Pancreas (tissue), 10 donors: Measurements from ENCODE around the gene PUS3. TPM values are rescaled to one million over a fixed set of nuclear protein-coding genes. Genes with fewer than 3 reads are reported as not detected.

Experiments used
- ATAC-seq, 4 donors: fragments of 200-7000 bp; cut with Tn5 transposase; one replicate each; pipeline versions ENCODE4 v1.8.0 to v1.9.1; 2020; ENCODE audit warnings: mild to moderate bottlenecking in 4 of 4, moderate library complexity in 4 of 4
- DNase-seq, 6 donors: peaks; one replicate each; pipeline ENCODE4 v3.0.0-alpha.2; 2020
- FAIRE-seq: peaks from 2 replicates; lab custom pipeline; 2012; peaks lifted over from hg19 to GRCh38; lab: Jason Lieb, UNC
- H3K27ac ChIP-seq, 4 donors: fragments of 200-600 bp; sonication (generic); 1 replicate in 3 of 4; 2 replicates in 1 of 4; pipeline versions ENCODE4 v1.5.0 to v1.8.0; 2020
- H3K27me3 ChIP-seq, 4 donors: fragments of 200-600 bp; one replicate each; pipeline ENCODE4 v1.8.0; 2021
- H3K36me3 ChIP-seq, 3 donors: fragments of 200-600 bp; sonication (generic) in 1 of 3; one replicate each; pipeline versions ENCODE4 v1.5.0 to v1.8.0; 2020 to 2021
- H3K4me1 ChIP-seq, 3 donors: fragments of 200-600 bp; one replicate each; pipeline ENCODE4 v1.8.0; 2021
- H3K4me3 ChIP-seq, 4 donors: fragments of 200-600 bp; sonication (generic) in 2 of 4; one replicate each; pipeline versions ENCODE4 v1.5.0 to v1.8.0; 2020 to 2021
- H3K9me3 ChIP-seq, 4 donors: fragments of 200-600 bp; one replicate each; pipeline ENCODE4 v1.8.0; 2021
- CTCF ChIP-seq, 4 donors: fragments of 200-600 bp; sonication (generic) in 3 of 4; IDR thresholded peaks; one replicate each; pipeline versions ENCODE4 v1.5.0 to v1.8.0; 2021; ENCODE audit warnings: antibody characterized with exemption in 4 of 4
- WGBS, 2 donors: extraction: QIAGEN DNeasy Blood & Tissue Kit; methylation state at CpG; one replicate each; pipeline ENCODE4 v1.1.7; 2013; 5-methylcytosine and 5-hydroxymethylcytosine counted together
- intact Hi-C, 3 donors: fragments of 100-400 bp; cut with DNase I; formaldehyde crosslinking; loops; one replicate each; pipeline versions ENCODE4 v1.11.1 to v1.14.2; 2022
- polyA plus RNA-seq, 2 donors: library from polyadenylated mRNA; stranded (reverse); fragments of 200-250 nt; gene quantifications; one replicate each; pipeline ENCODE4 v1.2.3, GENCODE V29; 2013
- total RNA-seq, 6 donors: library from RNA; stranded (reverse); fragmentation: NEBNext Ultra II Directional in 4 of 6; extraction: Animal tissue kit (Norgen Biotek cat#: 25700) in 4 of 6; gene quantifications; one replicate each; pipeline versions ENCODE4 v1.2.1 to v1.2.4, GENCODE V29; 2021 to 2023
- donor health status: healthy with polysubstance abuse.
- donor health status: DM: no; HTN: no; CAD: no; lungs with moderate emphysema.
- donor health status: DM: no; HTN: no; CAD: no.
- donor health status: control.
- donor health status: control.
- donor health status: Bipolar disorder and iron deficiency.
- donor health status: DM: yes; HTN: yes; CAD: no.
- donor health status: DM: no; HTN: no; CAD: no.
- donor health status: DM: no; HTN: no; CAD: no.
- donor health status: DM: yes; HTN: yes; CAD: no.

The PUS3 gene
- total and polyA plus RNA-seq, 8 donors, result 8.9 to 17.9 (median 10.5) TPM

DNA sequence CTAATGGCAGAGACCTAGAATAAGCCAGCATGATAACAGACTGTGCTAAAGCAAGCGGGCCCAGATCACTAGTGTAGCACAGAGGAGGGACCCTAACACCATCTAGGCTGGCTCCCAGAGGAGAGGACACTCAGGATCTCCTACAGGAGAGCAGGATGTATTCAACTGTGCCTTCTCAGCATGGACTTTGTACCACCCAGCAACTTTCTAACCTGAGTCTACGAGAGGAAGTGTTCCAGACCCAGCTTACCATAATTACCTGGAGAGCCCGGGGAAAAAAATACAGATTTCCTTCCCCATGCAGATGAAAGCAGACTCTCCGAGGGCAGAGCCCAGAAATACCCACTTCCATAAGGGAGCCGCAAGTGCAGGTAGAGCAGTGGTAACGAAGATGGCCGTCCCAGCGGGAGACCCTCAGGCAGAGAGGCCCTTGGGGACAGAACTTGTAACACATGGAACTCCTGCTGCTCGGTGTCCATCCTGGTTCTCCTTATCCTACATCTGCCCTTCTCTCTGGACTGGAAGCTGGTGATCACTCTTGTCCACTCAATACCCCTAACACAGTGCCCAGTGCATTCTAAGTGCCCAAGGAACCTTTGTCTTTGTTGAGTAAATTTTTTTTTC lies 21.5 kb upstream of the PUS3 start:
- WGBS, 2 donors, result 68 to 82% methylated on average over 9 of the region's 9 CpGs
- DNase-seq (no peak), FAIRE-seq (no peak)

DNA sequence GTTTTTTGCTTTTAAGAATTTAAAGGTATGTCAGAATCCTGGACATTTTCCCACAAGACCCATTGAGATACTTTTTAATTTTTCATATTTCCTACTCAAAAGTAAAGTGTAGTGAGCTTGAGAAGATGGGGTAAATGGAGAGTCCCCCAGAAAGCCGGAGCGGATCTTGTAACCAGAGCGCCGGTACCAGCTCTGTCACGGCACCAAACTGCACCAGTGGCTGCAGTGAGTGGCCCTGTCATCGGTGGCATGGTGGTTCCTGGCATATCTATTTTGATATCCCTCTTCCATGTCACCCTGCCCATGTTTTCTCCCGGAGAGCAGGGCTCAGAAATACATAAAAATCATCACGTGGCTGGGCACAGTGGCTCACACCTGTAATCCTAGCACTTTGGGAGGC lies 20.6 kb upstream of the PUS3 start:
- Histone ChIP-seq H3K27ac (no peak overlapping the region), H3K4me3 (no peak overlapping the region), H3K36me3 (no peaks in the 10 kb centered on the region), H3K27me3 (no peaks in the 10 kb centered on the region), H3K9me3 (no peaks in the 10 kb centered on the region), H3K4me1 (peaks cover 0 to 8% (median 0%) of the 10 kb centered on the region in 3 donors)
- no peak for ATAC-seq
- intact Hi-C loops, result loop anchor here (5.0 to 10.0 kb wide), 2 partner anchors 261 to 269 kb away; no protein-coding TSS in a partner anchor
- no peak for TF ChIP-seq CTCF (IDR thresholded peaks at IDR 0.05)
- DNase-seq, result no peak
- FAIRE-seq, result no peak
- WGBS, 2 donors, result 75 to 86% methylated on average over 8 of the region's 8 CpGs

More for the DNA sequence above, 21.5 kb upstream of the PUS3 start:
- no peaks in the 10 kb centered on the region for H3K9me3 ChIP-seq
- H3K27me3 ChIP-seq, result no peaks in the 10 kb centered on the region
- peaks cover 0 to 8% (median 0%) of the 10 kb centered on the region in 3 donors for H3K4me1 ChIP-seq
- no peak for ATAC-seq
- intact Hi-C loops, result loop anchor here (5.0 to 10.0 kb wide), 2 partner anchors 260 to 268 kb away; no protein-coding TSS in a partner anchor
- H3K27ac ChIP-seq, result no peak overlapping the region
- TF ChIP-seq CTCF (IDR thresholded peaks at IDR 0.05), result no peak
- no peaks in the 10 kb centered on the region for H3K36me3 ChIP-seq
- no peak overlapping the region for H3K4me3 ChIP-seq

DNA sequence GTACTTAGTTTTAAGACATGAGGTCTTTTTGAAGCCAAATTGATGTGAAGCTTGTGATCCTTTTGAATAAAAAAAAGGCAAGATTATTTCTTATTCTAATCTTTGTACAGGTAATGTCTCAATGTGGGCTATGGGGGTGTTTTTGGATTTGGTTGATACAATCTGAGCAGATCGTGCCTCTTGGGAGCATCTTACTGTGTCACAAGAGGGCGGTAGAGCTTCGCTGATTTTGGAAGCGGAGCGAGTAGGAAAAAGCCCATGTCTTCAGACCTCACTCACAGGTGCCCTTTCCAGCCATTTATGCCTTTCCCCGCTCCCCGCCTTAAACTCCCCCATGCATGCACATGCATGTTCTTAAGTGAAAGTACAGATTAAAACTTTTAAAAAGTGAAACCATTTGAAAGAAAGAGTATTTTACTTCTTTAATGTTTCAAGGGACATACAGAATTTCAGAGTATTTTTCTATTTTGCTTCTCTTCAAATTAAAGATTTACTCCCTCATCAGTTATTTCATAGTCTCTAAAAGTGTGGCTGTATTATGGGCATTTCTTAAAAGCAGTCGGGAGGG lies 20.1 kb upstream of the PUS3 start:
- TF ChIP-seq CTCF (IDR thresholded peaks at IDR 0.05), result peak; percentile 49 to 66 (median 62)
- Histone ChIP-seq H3K27me3 (no peaks in the 10 kb centered on the region), H3K9me3 (no peaks in the 10 kb centered on the region), H3K4me3 (no peak overlapping the region), H3K27ac (no peak overlapping the region), H3K4me1 (peaks cover 0 to 8% (median 0%) of the 10 kb centered on the region in 3 donors), H3K36me3 (no peaks in the 10 kb centered on the region)
- no peak for FAIRE-seq
- ATAC-seq, result peak; percentile 82 to 94 (median 84)
- intact Hi-C loops, result loop anchor here (5.0 to 10.0 kb wide), 2 partner anchors 262 to 269 kb away; no protein-coding TSS in a partner anchor
- peak in 4 of 6 donors; percentile 37 to 73 (median 50) for DNase-seq
- WGBS, 2 donors, result 2 to 3% methylated on average over 8 of the region's 8 CpGs

DNA sequence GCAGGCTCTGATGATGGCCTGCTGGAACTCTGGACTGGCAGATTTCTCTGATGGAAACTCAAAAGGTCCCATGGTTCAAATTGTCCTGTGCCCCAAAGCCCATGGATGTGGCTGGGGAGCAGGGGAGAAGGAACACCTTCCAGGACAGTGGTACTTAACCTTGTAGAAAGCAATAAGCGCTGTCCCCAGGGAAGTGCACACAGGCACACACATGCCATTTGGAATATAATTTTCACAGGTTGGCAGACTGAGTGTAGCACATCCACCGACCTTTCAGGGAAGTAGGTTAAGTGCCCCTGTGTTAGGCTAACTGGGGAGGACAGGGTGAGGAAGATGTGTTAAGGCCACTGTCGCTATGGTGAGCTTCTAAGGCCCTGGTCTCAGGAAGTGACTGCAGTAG lies 19.1 kb upstream of the PUS3 start:
- Histone ChIP-seq H3K9me3 (no peaks in the 10 kb centered on the region), H3K4me1 (peaks cover 0 to 8% (median 0%) of the 10 kb centered on the region in 3 donors), H3K27ac (no peak overlapping the region), H3K36me3 (no peaks in the 10 kb centered on the region), H3K4me3 (no peak overlapping the region), H3K27me3 (no peaks in the 10 kb centered on the region)
- FAIRE-seq (no peak), ATAC-seq (no peak), DNase-seq (no peak)
- intact Hi-C loops, result loop anchor here (5.0 to 10.0 kb wide), 2 partner anchors 263 to 270 kb away; no protein-coding TSS in a partner anchor
- no peak for TF ChIP-seq CTCF (IDR thresholded peaks at IDR 0.05)
- WGBS, 2 donors, result 66 to 72% methylated on average over 3 of the region's 3 CpGs
